ENCODE measurements around the gene CLASP2.
A peak's percentile ranks its signal among the peaks of the same experiment; 100 is the strongest.
"Not testable (repeated sequence)": the region's sequence is repeated elsewhere in the genome, so short reads cannot be mapped to it uniquely, and the experiment has no call there.

CLASP2 gene

GRCh38 chr3:33687406-33688010, 30.5 kb downstream of the CLASP2 start:
- no peak for FAIRE-seq

GRCh38 chr3:33682770-33683169, 35.3 kb downstream of the CLASP2 start:
- no peak for FAIRE-seq

- no peak for FAIRE-seq
Observed at GRCh38 chr3:33681667-33682066, 36.4 kb downstream of the CLASP2 start.

- no peak for FAIRE-seq
Observed at GRCh38 chr3:33678073-33678472, 40.0 kb downstream of the CLASP2 start.

- not testable (repeated sequence) for FAIRE-seq
Observed at GRCh38 chr3:33673436-33673835, 44.6 kb downstream of the CLASP2 start.

GRCh38 chr3:33668618-33669017, 49.4 kb downstream of the CLASP2 start:
- FAIRE-seq, result no peak

- FAIRE-seq, result peak; percentile 51
Observed at GRCh38 chr3:33665294-33665693, 52.8 kb downstream of the CLASP2 start.

- FAIRE-seq, result no peak
Observed at GRCh38 chr3:33664195-33664594, 53.9 kb downstream of the CLASP2 start.

- FAIRE-seq, result no peak
Observed at GRCh38 chr3:33663042-33663441, 55.0 kb downstream of the CLASP2 start.

GRCh38 chr3:33659856-33660434, 58.1 kb downstream of the CLASP2 start:
- no peak for FAIRE-seq

- FAIRE-seq, result peak; percentile 74
Observed at GRCh38 chr3:33658991-33659848, 58.8 kb downstream of the CLASP2 start.

- no peak for FAIRE-seq
Observed at GRCh38 chr3:33658621-33658990, 59.4 kb downstream of the CLASP2 start.

- FAIRE-seq, result no peak
Observed at GRCh38 chr3:33658039-33658438, 60.0 kb downstream of the CLASP2 start.

- FAIRE-seq, result no peak
Observed at GRCh38 chr3:33652736-33653135, 65.3 kb downstream of the CLASP2 start.

GRCh38 chr3:33651101-33651500, 67.0 kb downstream of the CLASP2 start:
- not testable (repeated sequence) for FAIRE-seq

GRCh38 chr3:33650495-33650894, 67.6 kb downstream of the CLASP2 start:
- FAIRE-seq, result no peak

GRCh38 chr3:33648793-33649192, 69.3 kb downstream of the CLASP2 start:
- no peak for FAIRE-seq

GRCh38 chr3:33646406-33646805, 71.6 kb downstream of the CLASP2 start:
- no peak for FAIRE-seq

- peak; percentile 36 for FAIRE-seq
Observed at GRCh38 chr3:33645060-33645647, 72.9 kb downstream of the CLASP2 start.

GRCh38 chr3:33644582-33644981, 73.5 kb downstream of the CLASP2 start:
- no peak for FAIRE-seq

- no peak for FAIRE-seq
Observed at GRCh38 chr3:33642806-33643205, 75.2 kb downstream of the CLASP2 start.

- no peak for FAIRE-seq
Observed at GRCh38 chr3:33639889-33640288, 78.2 kb downstream of the CLASP2 start.

GRCh38 chr3:33637482-33637881, 80.6 kb downstream of the CLASP2 start:
- FAIRE-seq, result no peak
